HepG2 (cell line): Measurements from ENCODE around the gene RNF10. TPM values are rescaled to one million over a fixed set of nuclear protein-coding genes. Genes with fewer than 3 reads are reported as not detected.

Experiments used
- AGO2 ChIP-seq: fragments of 200-400 bp; formaldehyde crosslinking; optimal IDR thresholded peaks from 2 replicates; pipeline ENCODE3; 2017; ENCODE audit warnings: mild to moderate bottlenecking, low read depth, low read length, moderate library complexity
- ATF3 ChIP-seq: sonication (generic); formaldehyde crosslinking; IDR thresholded peaks from 2 replicates; pipeline ENCODE4 v1.4.0; 2020; ENCODE audit warnings: missing genetic modification reagents
- BORCS8-MEF2B ChIP-seq: sonication (generic); formaldehyde crosslinking; IDR thresholded peaks from 2 replicates; pipeline ENCODE4 v1.8.0; 2022; ENCODE audit warnings: mild to moderate bottlenecking, missing genetic modification reagents
- CHCHD3 ChIP-seq: sonication (generic); formaldehyde crosslinking; IDR thresholded peaks from 2 replicates; pipeline ENCODE4 v1.8.0; 2022; ENCODE audit warnings: mild to moderate bottlenecking, missing genetic modification reagents, moderate library complexity
- EP300 ChIP-seq, 3 experiments: sonication (generic) in 1 of 3; formaldehyde crosslinking in 1 of 3; IDR thresholded peaks; 2 replicates each; pipeline versions ENCODE4 v1.5.1 to v1.6.1; 2011 to 2020; ENCODE audit warnings: low read depth in 2 of 3, low read length in 2 of 3, borderline replicate concordance in 1 of 3, improper control_type of control experiment in 1 of 3, mild to moderate bottlenecking in 1 of 3, missing genetic modification reagents in 1 of 3, moderate library complexity in 1 of 3
- HNF1A ChIP-seq, 2 experiments: sonication (generic) in 1 of 2; formaldehyde crosslinking in 1 of 2; IDR thresholded peaks; 2 replicates each; pipeline versions ENCODE4 v1.4.0 to v1.6.1; 2016 to 2020; ENCODE audit warnings: borderline replicate concordance in 1 of 2, low read depth in 1 of 2, mild to moderate bottlenecking in 1 of 2, missing genetic modification reagents in 1 of 2
- MXD1 ChIP-seq: sonication (generic); formaldehyde crosslinking; IDR thresholded peaks from 2 replicates; pipeline ENCODE4 v1.4.0; 2020; ENCODE audit warnings: mild to moderate bottlenecking, missing genetic modification reagents
- PCBP2 ChIP-seq: fragments of 200-400 bp; formaldehyde crosslinking; optimal IDR thresholded peaks from 2 replicates; pipeline ENCODE3; 2018; ENCODE audit warnings: low read length, low read depth; ENCODE audit not compliant: poor library complexity, severe bottlenecking
- REL ChIP-seq: sonication (generic); formaldehyde crosslinking; conservative IDR thresholded peaks from 2 replicates; pipeline ENCODE4 v1.8.0; 2022; ENCODE audit warnings: mild to moderate bottlenecking, missing genetic modification reagents, moderate library complexity
- TRAFD1 ChIP-seq: sonication (generic); formaldehyde crosslinking; IDR thresholded peaks from 2 replicates; pipeline ENCODE4 v1.5.1; 2020; ENCODE audit warnings: missing genetic modification reagents, mild to moderate bottlenecking, borderline replicate concordance
- ZC3H13 ChIP-seq: sonication (generic); formaldehyde crosslinking; IDR thresholded peaks from 2 replicates; pipeline ENCODE4 v1.8.1; 2023; ENCODE audit warnings: mild to moderate bottlenecking, missing genetic modification reagents, moderate library complexity
- ZMAT5 ChIP-seq: sonication (generic); formaldehyde crosslinking; IDR thresholded peaks from 2 replicates; pipeline ENCODE4 v1.5.0; 2020; ENCODE audit warnings: mild to moderate bottlenecking, low read depth, missing genetic modification reagents, borderline replicate concordance
- ZNF430 ChIP-seq: sonication (generic); formaldehyde crosslinking; IDR thresholded peaks from 2 replicates; pipeline ENCODE4 v1.9.0; 2021; ENCODE audit warnings: mild to moderate bottlenecking, missing genetic modification reagents
- ZNF589 ChIP-seq: sonication (generic); formaldehyde crosslinking; conservative IDR thresholded peaks from 2 replicates; pipeline ENCODE4 v1.8.0; 2022; ENCODE audit warnings: mild to moderate bottlenecking, moderate library complexity, missing genetic modification reagents
- ZNF644 ChIP-seq: IDR thresholded peaks from 2 replicates; pipeline ENCODE4 v1.6.1; 2016; ENCODE audit warnings: low read depth
- ZNF790 ChIP-seq: sonication (generic); formaldehyde crosslinking; IDR thresholded peaks from 2 replicates; pipeline ENCODE4 v1.8.0; 2022; ENCODE audit warnings: missing genetic modification reagents, mild to moderate bottlenecking, borderline replicate concordance
- ZSCAN21 ChIP-seq: sonication (generic); formaldehyde crosslinking; IDR thresholded peaks from 2 replicates; pipeline ENCODE4 v1.8.0; 2022; ENCODE audit warnings: mild to moderate bottlenecking, missing genetic modification reagents, moderate library complexity, borderline replicate concordance
- ZSCAN22 ChIP-seq: sonication (generic); formaldehyde crosslinking; IDR thresholded peaks from 2 replicates; pipeline ENCODE4 v1.4.0; 2020; ENCODE audit warnings: mild to moderate bottlenecking, missing genetic modification reagents
- polyA plus RNA-seq, 8 experiments: library from polyadenylated mRNA; depleted of rRNA in 3 of 8; stranded (reverse) in 7 of 8; unstranded in 1 of 8; fragments of >200 nt; fragmentation: Illumina TruSeq in 4 of 8; extraction: Trizol in 4 of 8; gene quantifications; 2 replicates each; pipeline versions ENCODE4 v1.2.1 to v1.2.3, GENCODE V29; 2011 to 2016; ENCODE audit warnings: low read depth in 4 of 8, missing spikeins in 1 of 8, mixed read lengths in 1 of 8; ENCODE audit not compliant: insufficient read depth in 1 of 8
- total RNA-seq, 5 experiments: library from RNA; depleted of rRNA; stranded (reverse); fragments of >200 nt; fragmentation: Illumina TruSeq; extraction: Trizol; gene quantifications; 2 replicates each; pipeline ENCODE4 v1.2.3, GENCODE V29; 2016; ENCODE audit warnings: low read depth in 1 of 5
- TF ChIP-seq, protein P1 (sequence below): IDR thresholded peaks from 2 replicates; pipeline ENCODE4 v1.6.1; 2016; ENCODE audit warnings: low read depth

Gene RNF10
- total and polyA plus RNA-seq, 2 of the 13 experiments (the other 11 are each of a cell fraction or from before 2014, with no cell fraction given) = 62.5 to 88.0 TPM

DNA sequence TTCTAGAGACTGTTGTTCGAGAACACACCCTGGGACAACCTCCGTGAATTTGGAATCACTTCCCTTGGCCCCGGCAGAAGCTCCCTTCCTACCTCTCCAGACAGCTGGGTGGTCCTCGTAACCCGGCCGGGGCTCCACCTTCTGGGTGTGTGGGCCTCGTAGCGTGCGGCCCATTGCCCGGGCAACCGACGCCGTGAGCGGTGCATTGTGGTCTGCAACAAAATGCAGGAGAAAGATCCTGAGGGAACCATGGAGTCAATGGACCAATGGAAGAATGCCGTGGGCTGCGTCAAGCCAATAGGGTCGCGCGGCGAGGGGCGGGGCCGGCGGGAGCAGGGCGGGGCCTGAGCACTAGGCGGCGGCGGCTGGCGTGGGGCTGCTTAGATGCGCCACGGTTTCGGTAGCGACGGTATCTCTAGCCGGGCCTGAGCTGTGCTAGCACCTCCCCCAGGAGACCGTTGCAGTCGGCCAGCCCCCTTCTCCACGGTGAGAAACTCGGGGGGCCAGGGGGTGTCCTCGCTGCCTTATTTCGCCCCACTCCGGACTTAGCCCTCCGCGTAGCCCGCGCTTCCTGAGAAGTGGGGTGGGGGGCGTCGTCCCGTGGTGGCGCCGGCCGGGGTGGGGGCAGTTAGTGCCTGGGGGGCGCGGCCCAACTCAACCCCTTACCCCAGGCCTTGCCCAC, 38.3 kb upstream of the RNF10 start, which contains the start of gene DYNLL1 (continued):
- TF ChIP-seq, protein P1, sequence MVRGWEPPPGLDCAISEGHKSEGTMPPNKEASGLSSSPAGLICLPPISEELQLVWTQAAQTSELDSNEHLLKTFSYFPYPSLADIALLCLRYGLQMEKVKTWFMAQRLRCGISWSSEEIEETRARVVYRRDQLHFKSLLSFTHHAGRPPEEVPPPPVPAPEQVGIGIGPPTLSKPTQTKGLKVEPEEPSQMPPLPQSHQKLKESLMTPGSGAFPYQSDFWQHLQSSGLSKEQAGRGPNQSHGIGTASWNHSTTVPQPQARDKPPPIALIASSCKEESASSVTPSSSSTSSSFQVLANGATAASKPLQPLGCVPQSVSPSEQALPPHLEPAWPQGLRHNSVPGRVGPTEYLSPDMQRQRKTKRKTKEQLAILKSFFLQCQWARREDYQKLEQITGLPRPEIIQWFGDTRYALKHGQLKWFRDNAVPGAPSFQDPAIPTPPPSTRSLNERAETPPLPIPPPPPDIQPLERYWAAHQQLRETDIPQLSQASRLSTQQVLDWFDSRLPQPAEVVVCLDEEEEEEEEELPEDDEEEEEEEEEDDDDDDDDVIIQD = no peak
- TF ChIP-seq ZNF644 (CRISPR knock-in tag) (no peak), ZMAT5 (CRISPR knock-in tag) (no peak), TRAFD1 (no peak), ZNF790 (peak; percentile 56; the same call in 1 of the 2 replicates), AGO2 (peak; percentile 61), HNF1A (IDR thresholded peaks at IDR 0.05; ENCODE audit: low read depth) (no peak), HNF1A (CRISPR knock-in tag; IDR thresholded peaks at IDR 0.05; ENCODE audit: borderline replicate concordance) (peak; percentile 31; the same call in 1 of the 2 replicates), ZSCAN21 (peak; percentile 91; the same call in 1 of the 2 replicates), MXD1 (CRISPR knock-in tag) (peak; percentile 63; the same call in 1 of the 2 replicates), BORCS8-MEF2B (CRISPR knock-in tag) (peak; percentile 55; the same call in 1 of the 2 replicates), ATF3 (CRISPR knock-in tag) (no peak), ZNF589 (CRISPR knock-in tag) (0 out of 2 replicates have a peak, but pooled peaks have one; percentile 47), ZC3H13 (CRISPR knock-in tag) (no peak), ZNF430 (no peak), CHCHD3 (CRISPR knock-in tag) (no peak), REL (CRISPR knock-in tag) (no peak), PCBP2 (no peak), ZSCAN22 (no peak), EP300 (IDR thresholded peaks at IDR 0.05; ENCODE audit: low read depth in 2 of 2, low read length in 2 of 2) (peak in 1 of 2 experiments; percentile 55; a peak in 3 of 4 replicates), EP300 (CRISPR knock-in tag; IDR thresholded peaks at IDR 0.05; ENCODE audit: borderline replicate concordance) (no peak)
